Upper lobe of left lung (tissue), 4 donors: ENCODE results near the gene PDXK.

Experiments used
- CTCF ChIP-seq, 6 experiments: fragments of 450-650 bp in 4 of 6; fragments of 200-600 bp in 2 of 6; sonication (generic) in 2 of 6; IDR thresholded peaks; one replicate each; pipeline ENCODE4 v1.5.1; 2016 to 2019; ENCODE audit warnings: antibody characterized with exemption in 6 of 6
- POLR2AphosphoS5 ChIP-seq, 2 donors: sonication (generic); formaldehyde crosslinking; IDR thresholded peaks; one replicate each; pipeline ENCODE4 v1.5.1; 2017; ENCODE audit warnings: antibody characterized with exemption in 2 of 2

DNA sequence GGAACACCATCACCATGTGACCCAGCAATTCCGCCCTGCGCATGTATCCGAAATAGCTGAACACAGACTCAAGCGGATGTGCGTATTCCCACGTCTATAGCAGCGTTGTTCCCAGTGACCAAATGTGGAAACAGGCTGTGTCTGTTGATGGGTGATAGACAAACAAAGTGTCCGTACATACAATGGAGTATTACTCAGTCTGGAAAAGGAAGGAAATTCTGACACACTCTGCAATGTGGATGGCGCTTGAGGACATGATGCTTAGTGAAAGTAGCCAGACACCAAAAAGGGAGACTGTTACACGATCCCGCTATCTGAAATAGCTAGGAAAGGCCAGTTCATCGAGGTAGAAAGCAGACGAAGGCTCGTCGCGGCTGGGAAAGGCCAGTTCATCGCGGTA, 25.8 kb downstream of the PDXK start:
- TF ChIP-seq POLR2AphosphoS5 (IDR thresholded peaks at IDR 0.05) = no peak
- TF ChIP-seq CTCF (IDR thresholded peaks at IDR 0.05) = no peak
